GM19043 (cell line): Measurements from ENCODE around the gene SLC26A8.
"Not testable (repeated sequence)": the region's sequence is repeated elsewhere in the genome, so short reads cannot be mapped to it uniquely, and the experiment has no call there.

Experiments used
- ATAC-seq: cut with Tn5 transposase; IDR thresholded peaks from one replicate; pipeline ENCODE4 v1.9.1; 2021; ENCODE audit warnings: low read depth; ENCODE audit not compliant: unreplicated experiment

SLC26A8 gene

DNA sequence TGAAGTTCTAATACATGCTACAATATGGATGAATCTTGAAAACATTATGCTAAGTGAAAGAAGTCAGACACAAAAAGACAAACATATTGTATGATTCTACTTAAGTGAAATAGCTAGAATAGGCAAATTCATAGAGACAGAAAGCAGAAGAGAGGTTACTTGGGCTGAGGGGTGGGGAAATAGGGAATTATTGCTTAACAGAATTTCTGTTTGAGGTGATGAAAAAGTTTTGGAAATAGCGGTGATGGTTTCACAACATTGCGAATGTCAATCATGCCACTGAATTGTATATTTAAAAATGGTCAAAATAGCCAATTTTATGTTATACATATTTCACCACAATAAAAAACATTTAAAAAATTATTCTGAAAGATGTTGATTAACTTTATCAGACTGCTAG lies 6.1 kb downstream of the SLC26A8 start:
- ATAC-seq, result no peak

DNA sequence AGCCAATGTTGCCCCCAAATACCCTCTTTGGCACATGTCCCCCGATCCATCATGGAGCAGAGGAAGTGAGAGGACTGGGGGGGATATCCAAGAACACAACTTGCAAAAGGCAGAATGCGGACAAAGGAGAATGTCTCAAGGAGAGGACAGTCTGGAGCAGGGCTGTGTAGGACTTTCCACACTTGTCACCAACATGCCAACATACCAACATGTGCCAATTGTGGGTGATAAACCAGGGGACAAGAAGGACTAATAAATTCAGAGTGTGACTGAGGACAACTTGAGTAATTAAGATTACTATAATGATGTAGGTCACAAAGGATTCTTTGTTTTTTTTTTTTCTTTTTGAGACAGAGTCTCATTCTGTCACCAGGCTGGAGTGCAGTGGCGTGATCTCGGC lies 8.8 kb downstream of the SLC26A8 start:
- no peak for ATAC-seq

DNA sequence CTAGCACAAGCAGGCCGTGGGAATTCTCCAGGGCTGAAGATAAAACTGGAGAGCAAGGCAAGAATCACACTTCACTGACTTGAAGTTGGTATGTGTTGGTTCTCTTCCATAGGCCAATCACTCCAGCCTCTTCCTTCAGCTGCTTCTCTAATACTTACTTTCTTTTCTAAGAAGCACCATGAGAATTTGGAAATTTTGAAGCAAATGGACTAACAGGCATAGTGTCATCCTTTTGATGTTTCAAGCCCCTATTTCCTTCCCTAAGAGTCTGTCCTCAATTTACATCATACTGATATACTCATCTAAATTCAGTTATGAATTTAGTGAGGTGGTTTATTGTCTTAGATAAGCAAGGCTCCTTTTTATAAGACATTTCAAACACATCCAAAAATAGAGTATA lies 24.0 kb downstream of the SLC26A8 start:
- no peak for ATAC-seq

DNA sequence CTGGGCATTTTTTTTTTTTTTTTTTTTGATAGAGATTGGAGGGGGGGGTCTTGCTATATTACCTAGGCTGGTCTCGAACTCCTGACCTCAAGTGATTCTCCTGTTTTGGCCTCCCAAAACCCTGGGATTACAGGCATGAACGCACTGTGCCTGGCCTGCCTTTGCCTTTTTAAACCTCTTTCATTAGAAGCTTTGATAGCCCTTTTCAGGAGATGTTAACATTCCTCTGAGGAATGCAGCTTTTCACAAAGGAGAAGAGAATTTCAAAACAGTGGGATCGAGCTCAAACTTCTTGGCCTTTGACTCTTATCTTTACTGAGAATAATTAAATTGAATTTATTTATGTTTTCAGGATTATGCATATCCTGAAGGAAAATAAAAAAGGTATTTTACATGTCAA lies 31.3 kb downstream of the SLC26A8 start:
- no peak for ATAC-seq

DNA sequence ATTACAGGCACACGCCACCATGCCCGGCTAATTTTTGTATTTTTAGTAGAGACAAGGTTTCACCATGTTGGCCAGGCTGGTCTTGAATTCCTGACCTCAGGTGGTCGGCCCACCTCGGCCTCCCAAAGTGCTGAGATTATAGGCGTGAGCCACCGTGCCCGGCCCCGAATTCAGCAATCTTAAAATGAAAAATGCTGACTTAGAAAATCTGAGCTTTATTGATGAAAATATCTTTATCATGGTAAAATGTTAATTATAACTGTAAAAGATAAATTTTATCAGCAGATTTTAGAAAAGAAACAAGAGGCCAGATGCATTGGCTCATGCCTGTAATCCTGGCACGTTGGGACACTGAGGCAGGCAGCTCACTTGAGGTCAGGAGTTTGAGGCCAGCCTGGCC lies 36.4 kb downstream of the SLC26A8 start:
- not testable (repeated sequence) for ATAC-seq

DNA sequence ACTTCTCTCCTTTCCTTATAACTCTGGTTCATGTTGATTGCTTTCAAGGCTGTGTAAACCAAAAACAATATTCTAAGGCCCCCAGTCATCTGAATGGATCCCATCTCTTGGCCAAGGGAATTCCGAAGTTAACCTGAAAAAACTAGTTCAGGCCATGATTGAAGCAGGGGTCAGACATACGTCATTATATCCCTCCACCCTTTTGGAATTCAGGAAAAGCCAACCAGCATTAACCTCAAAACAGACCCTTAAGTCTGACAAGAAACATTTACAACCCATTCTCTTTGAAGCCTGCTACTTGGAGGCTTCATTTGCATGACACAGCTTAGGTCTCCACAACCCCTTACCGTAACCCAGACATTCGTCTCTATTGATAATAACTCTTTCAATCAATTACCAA lies 39.7 kb downstream of the SLC26A8 start:
- no peak for ATAC-seq

DNA sequence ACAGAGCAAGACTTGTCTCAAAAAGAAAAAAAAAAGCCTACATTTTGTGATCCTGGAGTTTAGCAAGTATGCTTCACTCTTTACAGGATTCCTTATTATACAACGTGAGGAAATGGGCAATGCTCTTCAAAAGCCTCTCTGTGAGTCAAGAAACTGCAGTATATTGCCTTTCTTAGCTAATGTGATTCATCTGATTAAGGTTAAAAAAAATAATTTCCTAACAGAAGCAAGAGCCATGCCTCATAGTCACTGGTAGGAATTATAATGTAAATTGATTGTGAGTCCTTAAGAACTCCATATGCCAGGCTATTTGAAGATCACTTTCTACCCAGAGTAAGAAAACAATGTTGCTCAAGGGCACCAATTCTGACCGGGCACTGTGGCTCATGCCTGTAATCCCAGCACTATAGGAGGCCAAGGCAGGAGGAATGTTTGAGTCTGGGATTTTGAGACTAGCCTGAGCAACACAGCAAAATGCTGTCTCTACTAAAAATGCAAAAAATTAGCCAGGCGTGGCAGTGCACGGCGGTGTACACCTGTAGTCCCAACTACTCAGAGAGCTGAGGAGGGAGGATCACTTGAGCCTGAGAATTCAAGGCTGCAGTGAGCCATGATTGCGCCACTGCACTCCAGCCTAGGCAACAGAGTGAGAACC lies 43.3 kb downstream of the SLC26A8 start:
- ATAC-seq, result no peak

DNA sequence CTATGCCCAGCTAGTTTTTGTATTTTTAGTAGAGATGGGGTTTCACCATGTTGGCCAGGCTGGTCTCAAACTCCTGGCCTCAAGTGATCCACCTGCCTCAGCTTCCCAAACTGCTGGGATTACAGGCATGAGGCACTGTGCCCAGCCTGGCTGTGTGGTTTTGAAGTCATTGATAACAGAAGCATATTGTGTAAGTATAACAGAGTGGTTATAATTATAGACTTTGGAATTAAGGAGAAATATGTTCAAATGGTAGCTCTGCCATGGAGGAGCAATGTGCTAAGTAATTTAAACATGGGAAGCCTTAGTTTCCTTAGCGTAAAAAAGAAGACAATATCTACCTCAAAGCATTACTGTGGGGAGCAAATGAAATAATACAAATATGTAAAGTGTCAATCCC lies 44.3 kb downstream of the SLC26A8 start:
- ATAC-seq, result not testable (repeated sequence)

DNA sequence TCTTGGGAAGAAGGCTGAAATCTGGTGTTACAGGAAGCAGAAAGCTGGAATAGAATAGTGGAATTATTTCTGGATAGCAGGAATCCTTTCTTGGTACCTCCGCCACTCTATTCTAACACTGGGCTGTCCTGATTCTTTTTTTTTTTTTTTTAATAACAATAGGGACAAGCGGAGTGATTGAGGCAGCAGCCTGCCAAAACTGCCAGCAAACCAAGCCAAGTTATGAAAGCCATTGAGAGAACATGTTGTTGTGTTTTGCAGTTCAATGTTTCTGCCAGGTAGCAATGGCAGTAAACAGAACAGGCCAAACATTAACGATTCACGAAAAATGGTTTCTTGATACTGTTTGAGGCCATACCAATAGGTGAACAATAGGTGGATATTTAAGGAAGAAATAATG lies 47.1 kb downstream of the SLC26A8 start:
- ATAC-seq, result no peak

DNA sequence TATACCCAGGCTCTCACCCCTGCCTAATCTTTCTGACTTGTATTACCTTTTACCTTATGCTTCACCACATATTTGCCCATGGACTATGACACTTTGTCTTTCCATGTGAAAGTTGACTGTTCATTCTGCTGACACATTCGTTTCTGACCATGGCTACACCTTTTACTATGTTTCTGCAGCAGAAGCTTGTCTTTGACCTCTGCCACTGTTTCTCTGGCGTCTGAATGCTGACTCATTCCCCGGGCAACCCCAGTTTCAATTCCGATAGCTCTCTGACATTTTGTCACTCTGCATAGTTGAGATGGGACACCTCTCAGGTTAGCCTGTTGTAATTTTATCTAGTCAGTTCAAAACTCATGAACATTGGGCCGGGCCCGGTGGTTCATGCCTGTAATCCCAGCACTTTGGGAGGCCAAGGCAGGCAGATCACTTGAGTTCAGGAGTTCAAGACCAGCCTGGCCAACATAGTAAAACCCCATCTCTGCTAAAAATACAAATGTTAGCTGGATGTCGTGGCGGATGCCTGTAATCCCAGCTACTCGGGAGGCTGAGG lies 50.7 kb downstream of the SLC26A8 start:
- no peak for ATAC-seq

DNA sequence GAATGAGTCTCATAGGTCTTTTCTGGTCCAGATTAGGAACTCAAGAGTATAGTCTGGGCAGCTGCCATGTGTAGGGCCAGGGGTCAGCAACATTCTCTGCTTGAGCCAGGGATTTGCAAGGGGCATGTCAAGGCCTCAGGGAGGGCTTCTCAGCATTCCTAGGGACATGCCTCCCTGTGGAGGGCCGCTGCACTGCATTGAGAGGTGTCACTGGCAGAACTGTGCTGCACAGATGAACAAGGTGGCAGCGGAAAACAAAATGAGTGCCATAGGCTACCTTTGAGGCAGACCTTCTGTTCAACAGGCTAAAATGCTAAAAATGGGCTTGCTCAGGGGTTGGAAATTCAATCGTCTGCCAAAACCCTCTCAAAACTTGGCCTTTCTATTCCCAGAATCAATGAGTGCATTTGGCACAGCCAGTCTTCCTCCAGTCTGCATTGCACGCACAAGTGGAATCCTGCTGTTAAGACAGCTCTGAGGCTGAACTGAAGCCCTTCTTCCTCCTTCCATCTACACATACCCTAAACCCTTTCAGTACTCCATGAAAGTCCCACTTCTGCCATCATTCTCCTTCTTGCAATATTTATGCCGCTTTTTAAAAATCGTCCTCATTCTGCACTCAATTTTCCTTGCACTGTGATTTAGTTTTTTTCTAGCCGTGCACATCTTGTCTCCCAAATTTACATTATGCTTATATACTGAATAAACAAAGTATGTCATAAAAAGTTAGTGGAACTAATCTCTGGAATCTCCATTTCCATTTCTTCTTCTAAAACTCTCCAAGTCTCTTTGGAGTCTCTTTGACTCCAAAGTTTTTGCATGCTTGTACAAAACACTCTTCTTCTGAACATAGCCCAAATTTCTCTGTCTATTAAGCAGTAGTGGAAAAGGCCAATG lies 51.7 kb downstream of the SLC26A8 start:
- ATAC-seq, result no peak

DNA sequence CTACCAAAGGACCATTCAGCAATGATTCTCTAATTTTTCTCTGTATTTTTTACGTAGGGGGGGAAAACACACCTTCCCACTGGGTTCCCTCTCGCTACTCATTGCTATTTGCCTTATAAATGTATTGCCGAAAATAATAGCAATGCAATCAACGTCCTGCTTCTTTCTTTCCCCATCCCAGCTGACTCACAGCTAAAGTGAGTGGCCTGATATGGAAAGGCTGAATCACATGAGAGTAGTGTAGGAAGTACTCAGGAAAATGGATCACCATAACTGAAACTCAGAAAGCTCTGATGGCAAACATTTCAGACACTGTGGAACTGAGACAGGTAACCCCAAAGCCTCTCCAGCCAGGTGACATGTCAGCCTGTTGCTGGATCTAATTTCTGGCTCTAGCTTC lies 54.3 kb downstream of the SLC26A8 start:
- ATAC-seq, result no peak

DNA sequence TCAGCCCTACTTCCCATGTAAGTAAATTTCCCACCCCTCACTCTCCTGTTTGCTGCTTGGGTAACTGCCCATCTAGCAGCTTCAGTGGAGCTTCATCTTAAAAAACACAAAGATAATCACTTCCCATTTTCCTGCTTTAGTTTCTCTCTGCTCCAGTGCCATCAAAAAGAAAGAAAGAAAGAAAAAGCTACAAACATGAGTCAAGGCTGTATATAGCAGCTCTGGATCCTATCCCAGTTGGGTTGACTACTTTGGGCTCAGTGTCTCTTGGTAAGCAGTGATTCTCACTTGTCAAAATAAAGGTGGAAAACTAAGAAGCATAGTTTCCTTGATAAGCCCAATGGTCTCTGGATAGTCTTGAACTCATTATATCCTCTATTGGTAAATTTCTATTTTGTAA lies 54.8 kb downstream of the SLC26A8 start:
- ATAC-seq, result no peak

DNA sequence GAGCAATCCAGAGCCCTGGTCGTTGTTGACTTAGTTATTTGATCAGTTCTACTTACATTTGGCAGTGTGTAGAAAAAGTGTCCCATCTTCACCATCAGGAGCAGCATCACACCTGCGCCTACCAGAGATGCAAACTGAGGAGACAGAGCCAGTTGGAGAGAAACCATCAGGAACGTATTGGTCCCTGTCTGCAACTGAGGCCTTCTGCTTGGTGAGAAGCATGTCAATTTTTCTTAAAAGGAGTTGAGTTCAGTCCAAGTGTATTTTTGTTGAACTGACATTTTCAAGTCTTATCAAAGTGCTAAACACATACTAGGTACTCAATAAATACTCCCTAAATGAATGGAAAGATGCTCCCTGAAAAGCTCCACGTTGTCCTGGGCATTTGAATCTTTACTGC lies 55.6 kb downstream of the SLC26A8 start:
- no peak for ATAC-seq

DNA sequence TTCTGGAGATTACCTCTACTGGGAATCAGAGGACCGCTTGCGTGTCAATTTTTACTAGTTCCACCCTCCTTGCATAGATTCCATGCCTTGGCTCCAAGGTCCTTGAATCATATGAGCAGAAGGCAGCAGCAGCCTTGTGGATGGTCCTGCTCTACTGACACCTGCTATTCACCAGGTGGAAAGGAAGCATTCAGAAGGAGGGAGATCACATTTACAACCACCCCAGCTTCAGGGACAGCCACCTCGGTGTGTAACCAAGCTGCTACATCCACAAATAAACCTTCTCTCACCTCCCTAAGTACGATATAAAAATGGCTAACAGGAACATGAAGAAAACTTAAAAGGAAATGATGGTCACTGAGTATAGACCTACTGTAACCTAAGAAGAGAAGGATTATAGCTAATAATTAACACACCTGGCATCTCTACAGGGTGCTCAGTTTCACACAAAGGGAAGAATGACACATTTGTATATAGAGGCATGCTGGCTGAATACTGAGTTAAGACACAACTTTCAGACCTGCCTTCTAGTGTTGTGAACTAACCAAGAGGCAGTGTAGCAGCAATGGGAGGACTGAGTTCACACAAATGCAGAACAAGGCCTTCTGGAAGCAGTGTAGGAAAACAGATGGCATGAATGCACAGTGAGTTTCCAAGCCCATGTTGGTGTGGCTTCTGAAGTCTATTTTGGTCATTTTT lies 57.2 kb downstream of the SLC26A8 start:
- no peak for ATAC-seq

DNA sequence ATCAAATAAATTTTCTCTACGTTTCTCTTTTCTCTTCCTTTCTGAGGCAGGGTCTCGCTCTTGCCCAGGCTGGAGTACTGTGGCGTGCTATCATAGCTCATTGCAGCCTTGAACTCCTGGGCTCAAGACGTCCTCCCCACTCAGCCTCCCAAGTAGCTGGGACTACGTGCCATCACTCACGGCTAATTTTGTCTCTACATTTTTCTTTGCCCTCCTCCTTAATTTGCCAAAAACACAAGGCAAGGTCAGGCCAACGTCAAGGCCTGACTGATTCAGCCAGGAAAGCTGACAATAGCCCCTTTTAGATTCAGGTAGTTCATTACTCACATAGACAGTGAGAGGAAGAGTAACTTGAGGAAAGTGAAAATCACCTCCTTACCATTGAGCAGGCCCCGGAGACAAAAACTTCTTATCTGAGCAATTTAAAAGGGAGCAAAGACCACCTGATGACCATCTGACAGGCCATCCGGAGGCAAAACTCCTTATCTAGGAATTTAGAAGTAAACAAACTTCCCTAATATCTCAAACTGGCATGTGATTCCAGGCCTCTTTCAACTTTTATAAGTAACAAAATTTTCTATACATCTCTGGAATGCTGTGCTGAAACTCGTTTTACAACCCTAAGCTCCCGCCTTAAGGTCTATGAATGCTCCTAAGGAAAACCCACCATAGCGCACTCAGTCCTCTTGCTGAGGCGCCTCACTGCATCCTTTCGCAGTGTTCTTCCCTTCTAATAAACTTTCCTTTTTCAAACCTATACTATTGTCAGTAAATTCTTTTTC lies 61.5 kb downstream of the SLC26A8 start:
- ATAC-seq, result no peak

DNA sequence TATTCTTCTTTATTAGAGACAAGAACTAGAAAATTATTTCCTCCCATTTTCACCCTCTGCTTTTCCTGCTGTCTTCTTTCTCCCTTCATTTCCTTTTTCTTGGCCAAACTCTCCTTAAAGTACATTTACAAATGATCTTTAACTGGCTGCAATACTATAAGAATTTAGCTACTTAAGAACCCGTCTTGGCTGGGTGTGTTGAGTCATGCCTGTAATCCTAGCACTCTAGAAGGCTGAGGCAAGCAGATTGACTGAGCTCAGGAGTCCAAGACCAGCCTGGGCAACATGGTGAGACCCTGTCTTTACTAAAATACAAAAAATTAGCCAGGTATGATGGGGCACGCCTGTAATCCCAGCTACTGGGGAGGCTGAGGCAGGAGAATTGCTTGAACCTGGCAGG lies 64.3 kb downstream of the SLC26A8 start:
- no peak for ATAC-seq

DNA sequence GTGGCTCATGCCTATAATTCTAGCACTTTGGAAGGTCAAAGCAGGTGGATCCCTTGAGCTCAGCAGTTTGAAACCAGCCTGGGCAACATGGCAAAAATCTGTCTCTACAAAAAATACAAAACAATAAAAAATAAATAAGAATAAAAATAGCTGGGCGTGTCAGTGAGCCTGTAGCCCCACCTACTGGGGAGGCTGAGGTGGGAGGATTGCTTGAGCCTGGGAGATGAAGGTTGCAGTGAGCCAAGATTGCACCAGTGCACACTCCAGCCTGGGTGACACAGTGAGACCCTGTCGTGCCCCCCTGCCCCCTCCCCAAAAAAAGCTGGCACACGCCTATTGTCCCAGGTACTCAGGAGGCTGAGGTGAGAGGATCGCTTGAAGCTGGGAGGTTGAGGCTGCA lies 68.5 kb downstream of the SLC26A8 start:
- ATAC-seq, result no peak

DNA sequence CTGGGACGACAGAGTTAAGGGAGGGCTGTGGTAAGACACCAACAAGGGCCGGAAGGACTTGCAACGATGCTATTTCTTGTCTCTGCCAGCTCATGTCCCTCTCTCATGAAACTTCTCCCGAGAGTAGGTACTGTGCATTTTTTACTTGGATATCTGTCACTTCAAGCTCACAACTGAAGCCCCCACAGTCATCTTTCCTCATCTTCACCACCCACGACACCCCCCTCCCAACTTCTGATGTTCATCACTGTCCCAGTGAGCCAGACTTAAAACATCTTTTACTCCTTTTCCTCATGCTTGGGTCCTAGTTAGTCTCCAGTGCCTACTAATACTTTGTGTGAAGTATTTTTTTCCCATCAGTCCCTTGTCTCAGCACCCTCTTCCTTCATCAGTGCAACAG lies 68.9 kb downstream of the SLC26A8 start:
- ATAC-seq, result no peak

DNA sequence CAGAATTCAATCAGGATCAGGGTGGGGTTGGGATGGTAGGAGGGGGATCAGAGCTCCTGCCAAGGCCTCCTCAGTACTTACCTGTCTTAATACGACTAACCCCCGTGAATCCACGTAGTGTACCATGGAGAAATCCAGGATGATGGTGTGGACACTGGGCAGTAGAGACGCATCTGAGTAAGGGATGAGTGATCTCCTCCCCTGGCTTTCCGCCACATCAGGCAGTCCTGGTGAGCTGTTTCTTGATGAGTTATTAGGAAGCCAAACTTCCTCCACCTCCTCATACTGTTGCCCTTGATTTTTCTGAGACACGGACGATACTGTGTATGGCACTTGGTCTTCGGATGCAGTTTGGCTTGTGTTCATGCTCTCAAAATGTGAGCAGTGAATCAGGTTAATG lies 69.4 kb downstream of the SLC26A8 start:
- no peak for ATAC-seq

DNA sequence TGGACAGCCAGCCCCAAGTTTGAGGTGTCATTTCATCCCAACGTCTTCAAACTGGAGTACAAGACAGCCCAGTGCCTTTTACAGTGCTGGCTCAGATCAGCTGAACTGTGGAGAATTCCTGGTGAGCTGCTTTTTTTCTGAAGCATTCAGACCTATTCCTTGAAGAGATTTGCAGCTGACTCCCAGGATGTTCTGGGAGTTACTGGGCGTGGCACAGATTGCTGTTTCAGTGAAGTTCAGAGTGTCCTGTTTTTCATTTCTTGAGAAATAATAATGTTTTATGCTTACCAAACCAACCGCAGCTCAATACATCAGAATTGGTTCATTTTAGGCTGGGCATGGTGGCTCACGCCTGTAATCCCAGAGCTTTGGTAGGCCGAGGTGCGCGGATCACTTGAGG lies 70.1 kb downstream of the SLC26A8 start:
- no peak for ATAC-seq
